Measurements from ENCODE around the gene KAT7. TPM values are rescaled to one million over a fixed set of nuclear protein-coding genes. Genes with fewer than 3 reads are reported as not detected.

KAT7 gene
- total and polyA plus RNA-seq, 9 donors, result 18.4 to 76.6 (median 62.8) TPM

GRCh38 chr17:49861150-49861884 lies 72.8 kb downstream of the KAT7 start:
- TF ChIP-seq CTCF (IDR thresholded peaks at IDR 0.05), result peak; percentile 37 to 64 (median 62)
- TF ChIP-seq EP300 (IDR thresholded peaks at IDR 0.05), result no peak
- 34 to 38% (median 36%) methylated on average over 15 to 16 of the region's 16 CpGs for WGBS, 3 donors
- H3K27ac ChIP-seq, result no peak overlapping the region
- H3K27me3 ChIP-seq, result no peaks in the 10 kb centered on the region
- H3K36me3 ChIP-seq, result no peaks in the 10 kb centered on the region
- no peaks in the 10 kb centered on the region for H3K4me1 ChIP-seq (ENCODE audit: insufficient read depth)
- H3K4me3 ChIP-seq, result no peak overlapping the region
- intact Hi-C loops (cut with DNase I), result loop anchor here (5.0 kb wide), 1 partner anchor 136 kb away; the partner anchor contains the start of gene DLX3 (in 4 of the 4)
- no peaks in the 10 kb centered on the region for H3K9me3 ChIP-seq
- peak; percentile 39 to 68 (median 59) for DNase-seq

- H3K27ac ChIP-seq, result no peak overlapping the region
- H3K9me3 ChIP-seq, result no peaks in the 10 kb centered on the region
- TF ChIP-seq EP300 (IDR thresholded peaks at IDR 0.05) (no peak), CTCF (IDR thresholded peaks at IDR 0.05) (no peak), POLR2A (IDR thresholded peaks at IDR 0.05) (no peak)
- WGBS, 3 donors, result 28 to 36% (median 32%) methylated on average over 17 of the region's 17 CpGs
- no peaks in the 10 kb centered on the region for H3K4me1 ChIP-seq (ENCODE audit: insufficient read depth)
- H3K36me3 ChIP-seq, result no peaks in the 10 kb centered on the region
- H3K27me3 ChIP-seq, result no peaks in the 10 kb centered on the region
- H3K4me3 ChIP-seq, result no peak overlapping the region
- intact Hi-C loops (cut with DNase I), result loop anchor here (5.0 kb wide), 1 partner anchor 134 kb away; the partner anchor contains the start of gene DLX3 (in 4 of the 4)
- no peak for DNase-seq
These were observed 74.4 kb downstream of the KAT7 start for GRCh38 chr17:49862781-49863331.

- WGBS, 3 donors, result 11 to 25% (median 24%) methylated on average over 1 of the region's 1 CpG
- TF ChIP-seq CTCF (IDR thresholded peaks at IDR 0.05) (no peak), POLR2A (IDR thresholded peaks at IDR 0.05) (no peak), EP300 (IDR thresholded peaks at IDR 0.05) (no peak)
- no peak overlapping the region for H3K4me3 ChIP-seq
- DNase-seq, result no peak
- H3K27ac ChIP-seq, result no peak overlapping the region
- H3K4me1 ChIP-seq (ENCODE audit: insufficient read depth), result no peaks in the 10 kb centered on the region
- intact Hi-C loops (cut with DNase I), result no loop called here
- no peaks in the 10 kb centered on the region for H3K9me3 ChIP-seq
- H3K27me3 ChIP-seq, result no peaks in the 10 kb centered on the region
- H3K36me3 ChIP-seq, result no peaks in the 10 kb centered on the region
These were observed 77.5 kb downstream of the KAT7 start for GRCh38 chr17:49866019-49866380.

- WGBS, 3 donors, result 59 to 95% (median 78%) methylated on average over 3 of the region's 3 CpGs
- no peaks in the 10 kb centered on the region for H3K4me1 ChIP-seq (ENCODE audit: insufficient read depth)
- no peaks in the 10 kb centered on the region for H3K9me3 ChIP-seq
- no peaks in the 10 kb centered on the region for H3K27me3 ChIP-seq
- H3K36me3 ChIP-seq, result no peaks in the 10 kb centered on the region
- intact Hi-C loops (cut with DNase I), result no loop called here
- no peak for TF ChIP-seq CTCF (IDR thresholded peaks at IDR 0.05)
- TF ChIP-seq EP300 (IDR thresholded peaks at IDR 0.05), result no peak
- no peak for TF ChIP-seq POLR2A (IDR thresholded peaks at IDR 0.05)
- no peak for DNase-seq
- no peak overlapping the region for H3K4me3 ChIP-seq
- H3K27ac ChIP-seq, result no peak overlapping the region
These were observed 78.5 kb downstream of the KAT7 start for GRCh38 chr17:49866882-49867413.

Measured in ovary (tissue), 9 donors.